HepG2 (cell line): ENCODE results near the gene TMEM44. TPM values are rescaled to one million over a fixed set of nuclear protein-coding genes. Genes with fewer than 3 reads are reported as not detected.

Experiments
- CBX2 ChIP-seq, 2 experiments: fragments of 200-600 bp in 1 of 2; sonication (generic); formaldehyde crosslinking in 1 of 2; IDR thresholded peaks; 2 replicates each; pipeline versions ENCODE4 v1.7.0 to v1.8.1; 2018 to 2022; ENCODE audit warnings: low read depth in 2 of 2, low read length in 1 of 2, mild to moderate bottlenecking in 1 of 2, missing genetic modification reagents in 1 of 2
- HIVEP1 ChIP-seq: sonication (generic); formaldehyde crosslinking; IDR thresholded peaks from 2 replicates; pipeline ENCODE4 v1.4.0; 2020; ENCODE audit warnings: mild to moderate bottlenecking, missing genetic modification reagents
- KAT8 ChIP-seq: IDR thresholded peaks from 2 replicates; pipeline ENCODE4 v1.6.1; 2016; ENCODE audit warnings: missing genetic modification reagents, missing compliant biosample characterization
- NFKB2 ChIP-seq: sonication (generic); formaldehyde crosslinking; IDR thresholded peaks from 2 replicates; pipeline ENCODE4 v1.4.0; 2020; ENCODE audit warnings: missing genetic modification reagents, borderline replicate concordance
- SRSF1 ChIP-seq: fragments of 200-400 bp; formaldehyde crosslinking; optimal IDR thresholded peaks from 2 replicates; pipeline ENCODE3; 2017; ENCODE audit warnings: mild to moderate bottlenecking, low read depth, low read length, moderate library complexity
- STAG1 ChIP-seq: sonication (generic); formaldehyde crosslinking; IDR thresholded peaks from 2 replicates; pipeline ENCODE4 v1.4.0; 2020; ENCODE audit warnings: missing genetic modification reagents
- ZNF572 ChIP-seq: sonication (generic); formaldehyde crosslinking; IDR thresholded peaks from 2 replicates; pipeline ENCODE4 v1.5.1; 2020; ENCODE audit warnings: mild to moderate bottlenecking, missing genetic modification reagents
- ZNF605 ChIP-seq: sonication (generic); formaldehyde crosslinking; IDR thresholded peaks from 2 replicates; pipeline ENCODE4 v1.8.0; 2022; ENCODE audit warnings: mild to moderate bottlenecking, missing genetic modification reagents
- polyA plus RNA-seq, 8 experiments: library from polyadenylated mRNA; depleted of rRNA in 3 of 8; stranded (reverse) in 7 of 8; unstranded in 1 of 8; fragments of >200 nt; fragmentation: Illumina TruSeq in 4 of 8; extraction: Trizol in 4 of 8; gene quantifications; 2 replicates each; pipeline versions ENCODE4 v1.2.1 to v1.2.3, GENCODE V29; 2011 to 2016; ENCODE audit warnings: low read depth in 4 of 8, missing spikeins in 1 of 8, mixed read lengths in 1 of 8; ENCODE audit not compliant: insufficient read depth in 1 of 8
- total RNA-seq, 5 experiments: library from RNA; depleted of rRNA; stranded (reverse); fragments of >200 nt; fragmentation: Illumina TruSeq; extraction: Trizol; gene quantifications; 2 replicates each; pipeline ENCODE4 v1.2.3, GENCODE V29; 2016; ENCODE audit warnings: low read depth in 1 of 5
- TF ChIP-seq, protein P1 (sequence below): sonication (generic); formaldehyde crosslinking; IDR thresholded peaks from 2 replicates; pipeline ENCODE4 v1.4.0; 2020; ENCODE audit warnings: missing genetic modification reagents, borderline replicate concordance
- TF ChIP-seq, protein P2 (sequence below): sonication (generic); formaldehyde crosslinking; IDR thresholded peaks from 2 replicates; pipeline ENCODE4 v1.4.0; 2020; ENCODE audit warnings: mild to moderate bottlenecking, missing genetic modification reagents
- TF ChIP-seq, protein P3 (sequence below): sonication (generic); formaldehyde crosslinking; IDR thresholded peaks from 2 replicates; pipeline ENCODE4 v1.4.0; 2020; ENCODE audit warnings: missing genetic modification reagents
- TF ChIP-seq, protein P4 (sequence below): sonication (generic); formaldehyde crosslinking; conservative IDR thresholded peaks from 2 replicates; pipeline ENCODE4 v1.8.0; 2022; ENCODE audit warnings: mild to moderate bottlenecking, moderate library complexity, missing genetic modification reagents
- TF ChIP-seq, protein P5 (sequence below): sonication (generic); formaldehyde crosslinking; IDR thresholded peaks from 2 replicates; pipeline ENCODE4 v1.4.0; 2020; ENCODE audit warnings: mild to moderate bottlenecking, missing genetic modification reagents, borderline replicate concordance

Gene TMEM44
- total and polyA plus RNA-seq, 2 of the 13 experiments (the other 11 are each of a cell fraction or from before 2014, with no cell fraction given), result 7.3 to 13.8 TPM

DNA sequence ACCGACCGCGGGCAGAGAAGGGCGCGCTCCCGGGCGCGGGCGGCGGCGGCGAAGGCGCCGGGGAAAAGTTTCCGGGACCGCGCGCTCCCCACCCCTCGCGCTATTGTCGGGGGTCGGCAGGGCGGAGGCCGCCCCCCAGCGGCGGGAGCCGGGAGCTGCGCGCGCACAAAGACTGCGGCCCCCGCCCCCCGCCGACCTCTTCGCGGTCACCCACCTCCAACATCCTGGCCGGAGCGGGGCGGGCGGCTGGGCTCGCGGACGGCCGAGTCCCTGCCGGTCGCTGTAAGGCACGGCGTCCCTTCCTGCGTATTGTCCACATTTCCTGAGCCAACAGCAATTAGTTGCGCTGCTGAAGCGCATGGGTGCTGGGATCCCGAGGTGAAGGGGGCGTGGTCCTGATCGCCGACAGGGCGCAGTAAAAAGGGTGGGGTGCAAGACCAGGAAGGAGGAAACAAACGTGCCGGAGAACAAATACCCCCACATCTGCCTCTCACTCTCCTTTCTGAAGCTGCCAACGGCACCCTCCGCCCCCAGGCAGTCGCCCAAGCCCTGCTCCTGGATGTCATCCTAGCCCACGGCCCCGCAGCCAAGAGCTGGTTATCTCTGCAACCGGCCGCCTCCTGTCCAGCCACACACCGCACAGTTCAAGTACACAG is at the start of gene TMEM44 (continued):
- TF ChIP-seq, protein P1, sequence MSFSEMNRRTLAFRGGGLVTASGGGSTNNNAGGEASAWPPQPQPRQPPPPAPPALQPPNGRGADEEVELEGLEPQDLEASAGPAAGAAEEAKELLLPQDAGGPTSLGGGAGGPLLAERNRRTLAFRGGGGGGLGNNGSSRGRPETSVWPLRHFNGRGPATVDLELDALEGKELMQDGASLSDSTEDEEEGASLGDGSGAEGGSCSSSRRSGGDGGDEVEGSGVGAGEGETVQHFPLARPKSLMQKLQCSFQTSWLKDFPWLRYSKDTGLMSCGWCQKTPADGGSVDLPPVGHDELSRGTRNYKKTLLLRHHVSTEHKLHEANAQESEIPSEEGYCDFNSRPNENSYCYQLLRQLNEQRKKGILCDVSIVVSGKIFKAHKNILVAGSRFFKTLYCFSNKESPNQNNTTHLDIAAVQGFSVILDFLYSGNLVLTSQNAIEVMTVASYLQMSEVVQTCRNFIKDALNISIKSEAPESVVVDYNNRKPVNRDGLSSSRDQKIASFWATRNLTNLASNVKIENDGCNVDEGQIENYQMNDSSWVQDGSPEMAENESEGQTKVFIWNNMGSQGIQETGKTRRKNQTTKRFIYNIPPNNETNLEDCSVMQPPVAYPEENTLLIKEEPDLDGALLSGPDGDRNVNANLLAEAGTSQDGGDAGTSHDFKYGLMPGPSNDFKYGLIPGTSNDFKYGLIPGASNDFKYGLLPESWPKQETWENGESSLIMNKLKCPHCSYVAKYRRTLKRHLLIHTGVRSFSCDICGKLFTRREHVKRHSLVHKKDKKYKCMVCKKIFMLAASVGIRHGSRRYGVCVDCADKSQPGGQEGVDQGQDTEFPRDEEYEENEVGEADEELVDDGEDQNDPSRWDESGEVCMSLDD (CRISPR knock-in tag), result no peak
- TF ChIP-seq KAT8 (CRISPR knock-in tag) (peak; percentile 67), NFKB2 (peak; percentile 44; the same call in 1 of the 2 replicates), HIVEP1 (CRISPR knock-in tag) (no peak), CBX2 (IDR thresholded peaks at IDR 0.05; ENCODE audit: low read depth, low read length) (no peak), CBX2 (CRISPR knock-in tag; IDR thresholded peaks at IDR 0.05; ENCODE audit: low read depth) (no peak), STAG1 (peak; percentile 52), SRSF1 (peak; percentile 70), ZNF605 (peak; percentile 72; the same call in 1 of the 2 replicates), ZNF572 (no peak)
- TF ChIP-seq, protein P2, sequence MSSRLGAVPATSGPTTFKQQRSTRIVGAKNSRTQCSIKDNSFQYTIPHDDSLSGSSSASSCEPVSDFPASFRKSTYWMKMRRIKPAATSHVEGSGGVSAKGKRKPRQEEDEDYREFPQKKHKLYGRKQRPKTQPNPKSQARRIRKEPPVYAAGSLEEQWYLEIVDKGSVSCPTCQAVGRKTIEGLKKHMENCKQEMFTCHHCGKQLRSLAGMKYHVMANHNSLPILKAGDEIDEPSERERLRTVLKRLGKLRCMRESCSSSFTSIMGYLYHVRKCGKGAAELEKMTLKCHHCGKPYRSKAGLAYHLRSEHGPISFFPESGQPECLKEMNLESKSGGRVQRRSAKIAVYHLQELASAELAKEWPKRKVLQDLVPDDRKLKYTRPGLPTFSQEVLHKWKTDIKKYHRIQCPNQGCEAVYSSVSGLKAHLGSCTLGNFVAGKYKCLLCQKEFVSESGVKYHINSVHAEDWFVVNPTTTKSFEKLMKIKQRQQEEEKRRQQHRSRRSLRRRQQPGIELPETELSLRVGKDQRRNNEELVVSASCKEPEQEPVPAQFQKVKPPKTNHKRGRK, result no peak
- TF ChIP-seq, protein P3, sequence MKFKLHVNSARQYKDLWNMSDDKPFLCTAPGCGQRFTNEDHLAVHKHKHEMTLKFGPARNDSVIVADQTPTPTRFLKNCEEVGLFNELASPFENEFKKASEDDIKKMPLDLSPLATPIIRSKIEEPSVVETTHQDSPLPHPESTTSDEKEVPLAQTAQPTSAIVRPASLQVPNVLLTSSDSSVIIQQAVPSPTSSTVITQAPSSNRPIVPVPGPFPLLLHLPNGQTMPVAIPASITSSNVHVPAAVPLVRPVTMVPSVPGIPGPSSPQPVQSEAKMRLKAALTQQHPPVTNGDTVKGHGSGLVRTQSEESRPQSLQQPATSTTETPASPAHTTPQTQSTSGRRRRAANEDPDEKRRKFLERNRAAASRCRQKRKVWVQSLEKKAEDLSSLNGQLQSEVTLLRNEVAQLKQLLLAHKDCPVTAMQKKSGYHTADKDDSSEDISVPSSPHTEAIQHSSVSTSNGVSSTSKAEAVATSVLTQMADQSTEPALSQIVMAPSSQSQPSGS, result 0 out of 2 replicates have a peak, but pooled peaks have one; percentile 14
- TF ChIP-seq, protein P4, sequence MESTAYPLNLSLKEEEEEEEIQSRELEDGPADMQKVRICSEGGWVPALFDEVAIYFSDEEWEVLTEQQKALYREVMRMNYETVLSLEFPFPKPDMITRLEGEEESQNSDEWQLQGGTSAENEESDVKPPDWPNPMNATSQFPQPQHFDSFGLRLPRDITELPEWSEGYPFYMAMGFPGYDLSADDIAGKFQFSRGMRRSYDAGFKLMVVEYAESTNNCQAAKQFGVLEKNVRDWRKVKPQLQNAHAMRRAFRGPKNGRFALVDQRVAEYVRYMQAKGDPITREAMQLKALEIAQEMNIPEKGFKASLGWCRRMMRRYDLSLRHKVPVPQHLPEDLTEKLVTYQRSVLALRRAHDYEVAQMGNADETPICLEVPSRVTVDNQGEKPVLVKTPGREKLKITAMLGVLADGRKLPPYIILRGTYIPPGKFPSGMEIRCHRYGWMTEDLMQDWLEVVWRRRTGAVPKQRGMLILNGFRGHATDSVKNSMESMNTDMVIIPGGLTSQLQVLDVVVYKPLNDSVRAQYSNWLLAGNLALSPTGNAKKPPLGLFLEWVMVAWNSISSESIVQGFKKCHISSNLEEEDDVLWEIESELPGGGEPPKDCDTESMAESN (CRISPR knock-in tag), result peak; percentile 52; the same call in 1 of the 2 replicates
- TF ChIP-seq, protein P5, sequence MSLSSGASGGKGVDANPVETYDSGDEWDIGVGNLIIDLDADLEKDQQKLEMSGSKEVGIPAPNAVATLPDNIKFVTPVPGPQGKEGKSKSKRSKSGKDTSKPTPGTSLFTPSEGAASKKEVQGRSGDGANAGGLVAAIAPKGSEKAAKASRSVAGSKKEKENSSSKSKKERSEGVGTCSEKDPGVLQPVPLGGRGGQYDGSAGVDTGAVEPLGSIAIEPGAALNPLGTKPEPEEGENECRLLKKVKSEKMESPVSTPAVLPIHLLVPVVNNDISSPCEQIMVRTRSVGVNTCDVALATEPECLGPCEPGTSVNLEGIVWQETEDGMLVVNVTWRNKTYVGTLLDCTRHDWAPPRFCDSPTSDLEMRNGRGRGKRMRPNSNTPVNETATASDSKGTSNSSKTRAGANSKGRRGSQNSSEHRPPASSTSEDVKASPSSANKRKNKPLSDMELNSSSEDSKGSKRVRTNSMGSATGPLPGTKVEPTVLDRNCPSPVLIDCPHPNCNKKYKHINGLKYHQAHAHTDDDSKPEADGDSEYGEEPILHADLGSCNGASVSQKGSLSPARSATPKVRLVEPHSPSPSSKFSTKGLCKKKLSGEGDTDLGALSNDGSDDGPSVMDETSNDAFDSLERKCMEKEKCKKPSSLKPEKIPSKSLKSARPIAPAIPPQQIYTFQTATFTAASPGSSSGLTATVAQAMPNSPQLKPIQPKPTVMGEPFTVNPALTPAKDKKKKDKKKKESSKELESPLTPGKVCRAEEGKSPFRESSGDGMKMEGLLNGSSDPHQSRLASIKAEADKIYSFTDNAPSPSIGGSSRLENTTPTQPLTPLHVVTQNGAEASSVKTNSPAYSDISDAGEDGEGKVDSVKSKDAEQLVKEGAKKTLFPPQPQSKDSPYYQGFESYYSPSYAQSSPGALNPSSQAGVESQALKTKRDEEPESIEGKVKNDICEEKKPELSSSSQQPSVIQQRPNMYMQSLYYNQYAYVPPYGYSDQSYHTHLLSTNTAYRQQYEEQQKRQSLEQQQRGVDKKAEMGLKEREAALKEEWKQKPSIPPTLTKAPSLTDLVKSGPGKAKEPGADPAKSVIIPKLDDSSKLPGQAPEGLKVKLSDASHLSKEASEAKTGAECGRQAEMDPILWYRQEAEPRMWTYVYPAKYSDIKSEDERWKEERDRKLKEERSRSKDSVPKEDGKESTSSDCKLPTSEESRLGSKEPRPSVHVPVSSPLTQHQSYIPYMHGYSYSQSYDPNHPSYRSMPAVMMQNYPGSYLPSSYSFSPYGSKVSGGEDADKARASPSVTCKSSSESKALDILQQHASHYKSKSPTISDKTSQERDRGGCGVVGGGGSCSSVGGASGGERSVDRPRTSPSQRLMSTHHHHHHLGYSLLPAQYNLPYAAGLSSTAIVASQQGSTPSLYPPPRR, result peak; percentile 54; the same call in 1 of the 2 replicates
